ENCODE measurements around the gene PIEZO2.

The PIEZO2 gene

GRCh38 chr18:10950080-10950875 is 199.1 kb downstream of the PIEZO2 start:
- Histone ChIP-seq H3K27me3 (ENCODE audit: insufficient read depth, poor library complexity, severe bottlenecking) (no peaks in the 10 kb centered on the region), H3K27ac (ENCODE audit: poor library complexity, severe bottlenecking) (no peak overlapping the region), H3K4me1 (ENCODE audit: insufficient read depth, poor library complexity, severe bottlenecking) (no peaks in the 10 kb centered on the region), H3K4me3 (ENCODE audit: severe bottlenecking) (no peak overlapping the region), H3K36me3 (ENCODE audit: low read depth) (no peaks in the 10 kb centered on the region), H3K9me3 (ENCODE audit: severe bottlenecking) (peaks cover 14% of the 10 kb centered on the region)
- ATAC-seq (ENCODE audit: low read depth) (no peak), DNase-seq (ENCODE audit: low spot score) (no peak)
- no peak for TF ChIP-seq CTCF (IDR thresholded peaks at IDR 0.05; ENCODE audit: poor library complexity, severe bottlenecking)

- Histone ChIP-seq H3K36me3 (ENCODE audit: low read depth) (no peaks in the 10 kb centered on the region), H3K9me3 (ENCODE audit: severe bottlenecking) (peaks cover 18% of the 10 kb centered on the region), H3K27me3 (ENCODE audit: insufficient read depth, poor library complexity, severe bottlenecking) (no peaks in the 10 kb centered on the region), H3K27ac (ENCODE audit: poor library complexity, severe bottlenecking) (no peak overlapping the region), H3K4me3 (ENCODE audit: severe bottlenecking) (no peak overlapping the region), H3K4me1 (ENCODE audit: insufficient read depth, poor library complexity, severe bottlenecking) (no peaks in the 10 kb centered on the region)
- no peak for TF ChIP-seq CTCF (IDR thresholded peaks at IDR 0.05; ENCODE audit: poor library complexity, severe bottlenecking)
- ATAC-seq (ENCODE audit: low read depth): no peak
- DNase-seq (ENCODE audit: low spot score): no peak
Observed at GRCh38 chr18:10949655-10950054, 199.7 kb downstream of the PIEZO2 start.

DNA sequence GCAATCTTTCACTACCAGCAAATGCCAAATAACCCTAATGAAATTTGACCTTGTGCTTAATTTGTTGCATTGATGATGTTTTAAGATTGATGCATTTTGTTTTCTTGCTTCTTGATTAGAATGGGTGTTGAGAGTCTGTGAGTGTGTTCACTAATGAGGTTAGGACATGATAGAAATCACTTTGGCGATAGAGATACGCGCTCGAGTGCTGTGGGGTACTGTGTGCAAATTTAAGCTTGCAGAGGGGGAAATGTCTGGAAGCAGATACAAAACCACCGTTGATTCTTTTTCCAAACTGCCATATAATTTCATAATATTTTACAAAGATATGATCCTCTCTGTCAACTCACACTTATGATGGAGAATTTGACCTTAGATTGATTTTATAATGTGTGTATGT is 200.9 kb downstream of the PIEZO2 start:
- Histone ChIP-seq H3K27ac (ENCODE audit: poor library complexity, severe bottlenecking) (no peak overlapping the region), H3K9me3 (ENCODE audit: severe bottlenecking) (peaks cover 18% of the 10 kb centered on the region), H3K36me3 (ENCODE audit: low read depth) (no peaks in the 10 kb centered on the region), H3K4me1 (ENCODE audit: insufficient read depth, poor library complexity, severe bottlenecking) (no peaks in the 10 kb centered on the region), H3K4me3 (ENCODE audit: severe bottlenecking) (no peak overlapping the region), H3K27me3 (ENCODE audit: insufficient read depth, poor library complexity, severe bottlenecking) (no peaks in the 10 kb centered on the region)
- no peak for TF ChIP-seq CTCF (IDR thresholded peaks at IDR 0.05; ENCODE audit: poor library complexity, severe bottlenecking)
- DNase-seq (ENCODE audit: low spot score) (no peak), ATAC-seq (ENCODE audit: low read depth) (no peak)

DNA sequence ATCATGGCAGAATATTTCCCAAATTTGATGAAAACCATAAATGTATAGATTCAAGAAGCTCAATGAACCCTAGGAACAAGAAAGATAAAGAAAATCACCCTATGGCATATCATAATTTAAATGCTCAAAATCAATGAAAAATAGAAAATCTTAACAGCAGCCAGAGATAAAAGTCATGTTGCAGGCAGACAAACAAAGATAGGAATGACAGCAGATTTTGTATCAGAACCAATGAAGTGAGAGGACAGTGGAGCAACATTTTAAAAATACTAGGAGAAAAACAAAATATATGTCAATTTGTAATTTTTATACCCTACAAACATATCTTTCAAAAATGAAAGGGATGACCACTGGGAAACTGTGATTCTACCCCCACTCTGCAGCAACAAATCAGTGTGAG is 203.3 kb downstream of the PIEZO2 start:
- no peaks in the 10 kb centered on the region for H3K27me3 ChIP-seq (ENCODE audit: insufficient read depth, poor library complexity, severe bottlenecking)
- H3K4me1 ChIP-seq (ENCODE audit: insufficient read depth, poor library complexity, severe bottlenecking): no peaks in the 10 kb centered on the region
- H3K4me3 ChIP-seq (ENCODE audit: severe bottlenecking): no peak overlapping the region
- H3K27ac ChIP-seq (ENCODE audit: poor library complexity, severe bottlenecking): no peak overlapping the region
- ATAC-seq (ENCODE audit: low read depth) (no peak), DNase-seq (ENCODE audit: low spot score) (no peak)
- peaks cover 18% of the 10 kb centered on the region for H3K9me3 ChIP-seq (ENCODE audit: severe bottlenecking)
- TF ChIP-seq CTCF (IDR thresholded peaks at IDR 0.05; ENCODE audit: poor library complexity, severe bottlenecking): no peak
- no peaks in the 10 kb centered on the region for H3K36me3 ChIP-seq (ENCODE audit: low read depth)

DNA sequence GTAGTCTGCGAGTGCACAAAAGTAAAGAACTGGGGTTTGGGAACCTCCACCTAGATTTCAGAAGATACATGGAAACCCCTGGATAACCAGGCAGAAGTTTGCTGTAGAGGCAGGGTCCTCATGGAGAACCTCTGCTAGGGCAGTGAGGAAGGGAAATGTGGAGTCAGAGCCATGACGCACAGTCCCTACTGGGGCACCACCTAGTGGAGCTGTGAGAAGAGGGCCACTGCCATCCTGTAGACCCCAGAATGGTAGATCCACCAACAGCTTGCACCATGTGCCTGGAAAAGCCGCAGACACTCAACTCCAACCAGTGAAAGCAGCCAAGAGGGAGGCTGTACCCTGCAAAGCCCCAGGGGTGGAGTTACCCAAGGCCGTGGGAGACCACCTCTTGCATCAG is 206.4 kb downstream of the PIEZO2 start:
- Histone ChIP-seq H3K36me3 (ENCODE audit: low read depth) (no peaks in the 10 kb centered on the region), H3K4me1 (ENCODE audit: insufficient read depth, poor library complexity, severe bottlenecking) (no peaks in the 10 kb centered on the region), H3K4me3 (ENCODE audit: severe bottlenecking) (no peak overlapping the region), H3K27ac (ENCODE audit: poor library complexity, severe bottlenecking) (no peak overlapping the region), H3K9me3 (ENCODE audit: severe bottlenecking) (peaks cover 18% of the 10 kb centered on the region), H3K27me3 (ENCODE audit: insufficient read depth, poor library complexity, severe bottlenecking) (no peaks in the 10 kb centered on the region)
- ATAC-seq (ENCODE audit: low read depth) (no peak), DNase-seq (ENCODE audit: low spot score) (no peak)
- TF ChIP-seq CTCF (IDR thresholded peaks at IDR 0.05; ENCODE audit: poor library complexity, severe bottlenecking): no peak

Measured in RWPE2 (cell line).